Measurements from ENCODE around the gene TCAIM. TPM values are rescaled to one million over a fixed set of nuclear protein-coding genes. Genes with fewer than 3 reads are reported as not detected.
"Not testable (repeated sequence)": the region's sequence is repeated elsewhere in the genome, so short reads cannot be mapped to it uniquely, and the experiment has no call there.

The TCAIM gene
- total RNA-seq, 2 experiments from 2014 or later: 17.9 to 21.8 TPM

- Mint-ChIP-seq H3K4me3 (no peak overlapping the region), H3K27ac (no peak overlapping the region), H3K27me3 (ENCODE audit: low read depth) (no peaks in the 10 kb centered on the region), H3K9me3 (ENCODE audit: insufficient read depth) (no peaks in the 10 kb centered on the region), H3K4me1 (ENCODE audit: low read depth) (no peaks in the 10 kb centered on the region), H3K36me3 (ENCODE audit: low read depth) (peaks cover 6% of the 10 kb centered on the region)
- ChIA-PET POLR2A (interaction anchor here (0.7 kb wide), 1 partner anchor 39 kb away, joined by 3 read pairs; no protein-coding TSS in a partner anchor), CTCF (interaction anchor here (1.1 kb wide), 1 partner anchor 62 kb away, joined by 3 read pairs; the partner anchor contains the start of gene TCAIM)
- no peak for DNase-seq
- no peak for ATAC-seq
Observed at GRCh38 chr3:44400771-44401170, 62.2 kb downstream of the TCAIM start.

GRCh38 chr3:44402548-44402947 lies 64.0 kb downstream of the TCAIM start:
- DNase-seq (no peak), ATAC-seq (no peak)
- H3K9me3 Mint-ChIP-seq (ENCODE audit: insufficient read depth): no peaks in the 10 kb centered on the region
- ChIA-PET CTCF (interaction anchor here (0.6 kb wide), 1 partner anchor 113 kb away, joined by 3 read pairs; no protein-coding TSS in a partner anchor), POLR2A (interaction anchor here (0.6 kb wide), 1 partner anchor 13 kb away, joined by 6 read pairs; no protein-coding TSS in a partner anchor)
- no peaks in the 10 kb centered on the region for H3K4me1 Mint-ChIP-seq (ENCODE audit: low read depth)
- no peaks in the 10 kb centered on the region for H3K27me3 Mint-ChIP-seq (ENCODE audit: low read depth)
- H3K27ac Mint-ChIP-seq: no peak overlapping the region
- H3K4me3 Mint-ChIP-seq: no peak overlapping the region
- H3K36me3 Mint-ChIP-seq (ENCODE audit: low read depth): peaks cover 4% of the 10 kb centered on the region

GRCh38 chr3:44409640-44410410 lies 71.3 kb downstream of the TCAIM start:
- ChIA-PET POLR2A (interaction anchor here (0.5 kb wide), 1 partner anchor 70 kb away, joined by 3 read pairs; no protein-coding TSS in a partner anchor), CTCF (interaction anchor here (0.7 kb wide), 1 partner anchor 1337 kb away, joined by 4 read pairs; no protein-coding TSS in a partner anchor)
- H3K27me3 Mint-ChIP-seq (ENCODE audit: low read depth): no peaks in the 10 kb centered on the region
- H3K36me3 Mint-ChIP-seq (ENCODE audit: low read depth): no peaks in the 10 kb centered on the region
- no peak overlapping the region for H3K4me3 Mint-ChIP-seq
- H3K27ac Mint-ChIP-seq: no peak overlapping the region
- ATAC-seq: no peak
- no peaks in the 10 kb centered on the region for H3K9me3 Mint-ChIP-seq (ENCODE audit: insufficient read depth)
- H3K4me1 Mint-ChIP-seq (ENCODE audit: low read depth): no peaks in the 10 kb centered on the region
- DNase-seq: no peak

GRCh38 chr3:44411031-44411645 lies 72.6 kb downstream of the TCAIM start:
- POLR2A ChIA-PET: no interaction called here

GRCh38 chr3:44412365-44412764 lies 73.8 kb downstream of the TCAIM start:
- Mint-ChIP-seq H3K4me1 (ENCODE audit: low read depth) (no peaks in the 10 kb centered on the region), H3K9me3 (ENCODE audit: insufficient read depth) (no peaks in the 10 kb centered on the region), H3K27me3 (ENCODE audit: low read depth) (no peaks in the 10 kb centered on the region), H3K27ac (no peak overlapping the region), H3K4me3 (no peak overlapping the region), H3K36me3 (ENCODE audit: low read depth) (no peaks in the 10 kb centered on the region)
- no peak for ATAC-seq
- no peak for DNase-seq
- POLR2A ChIA-PET: no interaction called here
- CTCF ChIA-PET: no interaction called here

More at GRCh38 chr3:44411031-44411645, 72.6 kb downstream of the TCAIM start:
- no peaks in the 10 kb centered on the region for H3K9me3 Mint-ChIP-seq (ENCODE audit: insufficient read depth)
- DNase-seq (no peak), ATAC-seq (no peak)
- no peaks in the 10 kb centered on the region for H3K36me3 Mint-ChIP-seq (ENCODE audit: low read depth)
- no peaks in the 10 kb centered on the region for H3K4me1 Mint-ChIP-seq (ENCODE audit: low read depth)
- H3K27ac Mint-ChIP-seq: no peak overlapping the region
- H3K4me3 Mint-ChIP-seq: no peak overlapping the region
- CTCF ChIA-PET: no interaction called here
- H3K27me3 Mint-ChIP-seq (ENCODE audit: low read depth): no peaks in the 10 kb centered on the region

GRCh38 chr3:44414517-44415090 lies 76.0 kb downstream of the TCAIM start:
- DNase-seq (no peak), ATAC-seq (no peak)
- POLR2A ChIA-PET: interaction anchor here (0.6 to 1.4 kb wide), 2 partner anchors 9 to 96 kb away, joined by 3 read pairs; no protein-coding TSS in a partner anchor
- CTCF ChIA-PET: no interaction called here
- H3K36me3 Mint-ChIP-seq (ENCODE audit: low read depth): no peaks in the 10 kb centered on the region
- H3K27me3 Mint-ChIP-seq (ENCODE audit: low read depth): no peaks in the 10 kb centered on the region
- H3K9me3 Mint-ChIP-seq (ENCODE audit: insufficient read depth): no peaks in the 10 kb centered on the region
- H3K27ac Mint-ChIP-seq: peak overlapping the region; percentile 33
- H3K4me3 Mint-ChIP-seq: no peak overlapping the region
- H3K4me1 Mint-ChIP-seq (ENCODE audit: low read depth): no peaks in the 10 kb centered on the region

- no peaks in the 10 kb centered on the region for H3K9me3 Mint-ChIP-seq (ENCODE audit: insufficient read depth)
- no peak overlapping the region for H3K27ac Mint-ChIP-seq
- H3K36me3 Mint-ChIP-seq (ENCODE audit: low read depth): no peaks in the 10 kb centered on the region
- DNase-seq: no peak
- ATAC-seq: no peak
- no peaks in the 10 kb centered on the region for H3K27me3 Mint-ChIP-seq (ENCODE audit: low read depth)
- ChIA-PET CTCF (no interaction called here), POLR2A (interaction anchor here (1.4 kb wide), 1 partner anchor 8 kb away, joined by 3 read pairs; no protein-coding TSS in a partner anchor)
- no peaks in the 10 kb centered on the region for H3K4me1 Mint-ChIP-seq (ENCODE audit: low read depth)
- H3K4me3 Mint-ChIP-seq: no peak overlapping the region
Observed at GRCh38 chr3:44415421-44415820, 76.9 kb downstream of the TCAIM start.

- Mint-ChIP-seq H3K9me3 (ENCODE audit: insufficient read depth) (no peaks in the 10 kb centered on the region), H3K27me3 (ENCODE audit: low read depth) (no peaks in the 10 kb centered on the region), H3K36me3 (ENCODE audit: low read depth) (no peaks in the 10 kb centered on the region), H3K27ac (no peak overlapping the region), H3K4me1 (ENCODE audit: low read depth) (no peaks in the 10 kb centered on the region), H3K4me3 (no peak overlapping the region)
- ATAC-seq (no peak), DNase-seq (no peak)
- ChIA-PET CTCF (no interaction called here), POLR2A (no interaction called here)
Observed at GRCh38 chr3:44416031-44417030, 77.8 kb downstream of the TCAIM start.

- H3K27me3 Mint-ChIP-seq (ENCODE audit: low read depth); H3K27ac Mint-ChIP-seq; ATAC-seq; CTCF ChIA-PET; DNase-seq; H3K36me3 Mint-ChIP-seq (ENCODE audit: low read depth); H3K9me3 Mint-ChIP-seq (ENCODE audit: insufficient read depth); H3K4me1 Mint-ChIP-seq (ENCODE audit: low read depth); H3K4me3 Mint-ChIP-seq: not testable (repeated sequence)
- POLR2A ChIA-PET: interaction anchor here (1.2 kb wide), 1 partner anchor 80 kb away, joined by 3 read pairs; no protein-coding TSS in a partner anchor
Observed at GRCh38 chr3:44418118-44418517, 79.6 kb downstream of the TCAIM start.

- no peak for DNase-seq
- Mint-ChIP-seq H3K27ac (no peak overlapping the region), H3K36me3 (ENCODE audit: low read depth) (no peaks in the 10 kb centered on the region), H3K4me1 (ENCODE audit: low read depth) (no peaks in the 10 kb centered on the region), H3K4me3 (no peak overlapping the region), H3K27me3 (ENCODE audit: low read depth) (peaks cover 2% of the 10 kb centered on the region), H3K9me3 (ENCODE audit: insufficient read depth) (no peaks in the 10 kb centered on the region)
- ATAC-seq: no peak
- CTCF ChIA-PET: no interaction called here
- POLR2A ChIA-PET: interaction anchor here (1.2 kb wide), 1 partner anchor 81 kb away, joined by 3 read pairs; no protein-coding TSS in a partner anchor
Observed at GRCh38 chr3:44418549-44418948, 80.0 kb downstream of the TCAIM start.

All from activated CD8-positive, alpha-beta T cell treated with anti-CD3 and anti-CD28 coated beads, Interleukin-2, amount 10 ng/mL, durations not matched to agents 7 days and 5 days (primary cell).